ENCODE data around the gene AK1.

Gene AK1

GRCh38 chr9:127873886-127874285 lies 3.6 kb downstream of the AK1 start:
- TF ChIP-seq, protein P1, sequence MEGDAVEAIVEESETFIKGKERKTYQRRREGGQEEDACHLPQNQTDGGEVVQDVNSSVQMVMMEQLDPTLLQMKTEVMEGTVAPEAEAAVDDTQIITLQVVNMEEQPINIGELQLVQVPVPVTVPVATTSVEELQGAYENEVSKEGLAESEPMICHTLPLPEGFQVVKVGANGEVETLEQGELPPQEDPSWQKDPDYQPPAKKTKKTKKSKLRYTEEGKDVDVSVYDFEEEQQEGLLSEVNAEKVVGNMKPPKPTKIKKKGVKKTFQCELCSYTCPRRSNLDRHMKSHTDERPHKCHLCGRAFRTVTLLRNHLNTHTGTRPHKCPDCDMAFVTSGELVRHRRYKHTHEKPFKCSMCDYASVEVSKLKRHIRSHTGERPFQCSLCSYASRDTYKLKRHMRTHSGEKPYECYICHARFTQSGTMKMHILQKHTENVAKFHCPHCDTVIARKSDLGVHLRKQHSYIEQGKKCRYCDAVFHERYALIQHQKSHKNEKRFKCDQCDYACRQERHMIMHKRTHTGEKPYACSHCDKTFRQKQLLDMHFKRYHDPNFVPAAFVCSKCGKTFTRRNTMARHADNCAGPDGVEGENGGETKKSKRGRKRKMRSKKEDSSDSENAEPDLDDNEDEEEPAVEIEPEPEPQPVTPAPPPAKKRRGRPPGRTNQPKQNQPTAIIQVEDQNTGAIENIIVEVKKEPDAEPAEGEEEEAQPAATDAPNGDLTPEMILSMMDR (IDR thresholded peaks at IDR 0.05) = no peak

GRCh38 chr9:127873223-127873691 lies 4.2 kb downstream of the AK1 start:
- TF ChIP-seq, protein P1 (IDR thresholded peaks at IDR 0.05) = no peak

DNA sequence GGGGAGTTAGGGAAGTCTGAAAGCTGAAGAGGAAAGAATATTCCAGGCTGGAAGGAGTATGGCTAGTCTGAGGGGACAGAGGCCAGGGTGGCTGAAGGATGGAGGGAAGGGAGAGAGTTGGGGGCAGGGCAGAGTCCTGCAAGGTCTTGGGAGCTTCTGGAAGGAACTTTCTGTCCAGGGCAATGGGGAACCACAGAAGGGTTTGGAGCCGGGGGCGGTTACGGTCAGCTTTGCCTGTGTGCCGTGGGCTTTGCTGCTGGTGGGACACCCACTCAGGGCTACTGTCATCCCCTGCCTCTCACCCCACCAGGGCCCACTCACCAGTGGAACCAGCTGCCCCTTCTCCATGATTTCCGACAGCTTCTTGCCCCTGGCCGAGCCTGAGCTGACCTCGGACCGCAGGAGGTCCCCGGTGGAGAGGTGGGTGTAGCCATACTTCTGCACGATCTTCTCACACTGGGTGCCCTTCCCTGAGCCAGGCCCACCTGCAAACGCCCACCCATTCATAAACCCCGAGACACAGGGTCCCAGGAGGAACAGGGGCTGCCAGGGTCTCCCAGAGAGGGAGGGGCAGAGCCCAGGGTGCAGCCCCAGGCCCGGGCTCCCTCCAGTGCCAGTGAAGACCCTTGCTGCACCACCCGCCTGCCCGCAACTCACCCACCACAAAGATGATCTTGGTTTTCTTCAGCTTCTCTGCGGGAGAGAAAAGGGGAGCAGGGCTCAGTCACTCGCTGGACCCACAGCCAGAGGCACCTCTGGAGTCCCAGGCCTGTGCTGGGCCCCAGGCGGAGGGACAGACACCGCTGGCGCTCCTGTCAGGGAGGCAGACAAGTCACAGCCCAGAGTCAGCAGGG lies 4.9 kb downstream of the AK1 start:
- TF ChIP-seq, protein P1 (IDR thresholded peaks at IDR 0.05) = no peak

DNA sequence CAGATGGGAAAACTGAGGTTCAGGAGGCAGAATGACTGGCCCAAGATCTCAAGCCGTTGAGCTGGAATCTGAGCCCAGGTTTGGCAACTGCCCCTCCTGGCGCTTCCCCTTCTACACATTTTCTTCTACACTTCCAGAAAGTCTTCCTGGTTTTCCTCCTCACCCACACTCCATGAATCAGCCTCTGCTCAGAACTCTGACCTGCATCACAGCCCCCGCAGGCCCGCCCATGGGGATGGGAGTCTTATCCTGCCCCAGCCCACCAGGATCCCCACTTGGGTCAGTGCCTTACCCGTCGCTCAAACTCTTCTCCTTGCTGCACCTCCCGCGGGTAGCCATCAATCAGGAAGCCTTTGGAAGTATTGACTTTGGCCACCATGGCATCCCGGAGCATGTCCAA lies 5.9 kb downstream of the AK1 start:
- TF ChIP-seq, protein P1 (IDR thresholded peaks at IDR 0.05) = no peak

GRCh38 chr9:127870887-127871286 lies 6.6 kb downstream of the AK1 start:
- TF ChIP-seq, protein P1 (IDR thresholded peaks at IDR 0.05) = no peak

GRCh38 chr9:127870153-127870491 lies 7.4 kb downstream of the AK1 start:
- TF ChIP-seq, protein P1 (IDR thresholded peaks at IDR 0.05) = peak; percentile 17

DNA sequence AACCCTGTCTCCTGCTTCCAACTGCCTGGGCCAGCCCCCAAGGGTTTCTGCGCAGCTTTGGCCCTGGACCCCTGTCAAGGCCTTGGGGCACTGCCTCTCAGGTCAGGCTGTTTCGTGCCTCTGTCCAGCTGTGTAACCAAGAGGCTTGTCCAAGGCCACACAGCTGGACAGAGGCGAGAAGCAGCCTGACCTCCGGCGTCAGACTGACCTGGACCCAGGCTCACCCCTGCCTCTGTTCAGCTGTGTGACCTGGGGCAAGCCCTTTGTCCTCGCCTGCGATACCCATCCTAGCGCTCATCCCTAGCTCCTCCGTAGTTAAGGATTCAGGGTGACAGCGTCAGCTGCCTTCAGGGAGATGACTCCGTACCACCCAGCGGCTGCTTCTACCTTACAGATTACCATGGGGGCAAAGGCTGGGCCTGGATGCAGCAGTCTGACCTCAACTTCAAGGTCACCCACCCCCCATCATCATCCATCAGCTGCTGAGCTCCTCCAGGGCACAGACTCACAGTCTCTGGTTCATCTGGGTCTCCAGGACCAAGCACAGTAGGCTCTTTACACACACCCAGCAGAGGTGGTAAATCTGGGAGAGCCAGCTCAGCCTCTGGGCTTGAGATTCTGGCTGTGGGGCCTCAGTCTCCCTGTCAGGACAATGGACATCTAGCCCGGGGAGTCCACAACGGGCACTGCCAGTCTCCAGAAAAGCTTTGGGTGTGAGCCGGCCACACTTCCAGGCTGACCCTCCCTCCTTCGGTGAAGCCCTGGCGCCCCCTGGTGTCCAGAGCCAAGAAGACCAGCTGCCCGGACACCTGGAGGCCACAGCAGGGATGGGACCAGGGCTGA lies 7.9 kb downstream of the AK1 start:
- TF ChIP-seq, protein P1 (IDR thresholded peaks at IDR 0.05) = peak; percentile 85

Measured in LNCAP (cell line).